ENCODE measurements around the gene MDP1.

MDP1 gene

GRCh38 chr14:24195186-24196070 lies 20.4 kb downstream of the MDP1 start, which contains the start of gene TM9SF1:
Gene TM9SF1, minus strand, starts transcription at chr14:24195441. Its CDS starts 422 bp downstream, at chr14:24195019.
- no peak for TF ChIP-seq CTCF (IDR thresholded peaks at IDR 0.05; ENCODE audit: low read depth, low read length, missing control alignments)
- DNase-seq (ENCODE audit: extremely low read depth, low read depth), result peak; percentile 51
- H3K4me3 ChIP-seq (replicated peaks; ENCODE audit: low read depth, low read length), result peak within 1 kb of the TSS; percentile 89

GRCh38 chr14:24194873-24195185 lies 21.0 kb downstream of the MDP1 start:
- H3K4me3 ChIP-seq (replicated peaks; ENCODE audit: low read depth, low read length), result peak overlapping the region; percentile 89
- TF ChIP-seq CTCF (IDR thresholded peaks at IDR 0.05; ENCODE audit: low read depth, low read length, missing control alignments), result no peak

GRCh38 chr14:24194186-24194872 lies 21.5 kb downstream of the MDP1 start:
- DNase-seq (ENCODE audit: extremely low read depth, low read depth), result no peak
- H3K4me3 ChIP-seq (replicated peaks; ENCODE audit: low read depth, low read length), result peak overlapping the region; percentile 89
- no peak for TF ChIP-seq CTCF (IDR thresholded peaks at IDR 0.05; ENCODE audit: low read depth, low read length, missing control alignments)

More at GRCh38 chr14:24194873-24195185, 21.0 kb downstream of the MDP1 start:
- DNase-seq (ENCODE audit: extremely low read depth, low read depth), result no peak

- no peak for TF ChIP-seq CTCF (IDR thresholded peaks at IDR 0.05; ENCODE audit: low read depth, low read length, missing control alignments)
- DNase-seq (ENCODE audit: extremely low read depth, low read depth), result no peak
- no peak overlapping the region for H3K4me3 ChIP-seq (replicated peaks; ENCODE audit: low read depth, low read length)
Measured at GRCh38 chr14:24192933-24193332, 22.9 kb downstream of the MDP1 start.

GRCh38 chr14:24190416-24190815 lies 25.4 kb downstream of the MDP1 start:
- H3K4me3 ChIP-seq (replicated peaks; ENCODE audit: low read depth, low read length), result no peak overlapping the region
- DNase-seq (ENCODE audit: extremely low read depth, low read depth), result no peak
- TF ChIP-seq CTCF (IDR thresholded peaks at IDR 0.05; ENCODE audit: low read depth, low read length, missing control alignments), result no peak

GRCh38 chr14:24189460-24189859 lies 26.4 kb downstream of the MDP1 start:
- no peak for DNase-seq (ENCODE audit: extremely low read depth, low read depth)
- TF ChIP-seq CTCF (IDR thresholded peaks at IDR 0.05; ENCODE audit: low read depth, low read length, missing control alignments), result no peak
- H3K4me3 ChIP-seq (replicated peaks; ENCODE audit: low read depth, low read length), result peak overlapping the region; percentile 89; the same call in 1 of the 2 replicates

Measured in HFF-Myc (cell line).